ENCODE data around the gene NANOS1.

The NANOS1 gene

GRCh38 chr10:119079599-119080520 lies 50.3 kb downstream of the NANOS1 start:
- no peak for TF ChIP-seq CTCF (IDR thresholded peaks at IDR 0.05)
- Histone ChIP-seq H3K36me3 (no peaks in the 10 kb centered on the region), H3K27ac (peak overlapping the region; percentile 90), H3K9me3 (no peaks in the 10 kb centered on the region), H3K4me1 (ENCODE audit: control insufficient read depth in 1 of 2, insufficient read depth in 1 of 2, low read depth in 1 of 2, low read length in 1 of 2) (peaks cover 40 to 46% of the 10 kb centered on the region in 2 experiments), H3K4me3 (ENCODE audit: low read depth in 1 of 2, low read length in 1 of 2) (peak overlapping the region; percentile 89 to 96), H3K27me3 (no peaks in the 10 kb centered on the region)

GRCh38 chr10:119080521-119081259 lies 51.2 kb downstream of the NANOS1 start, which contains the start of gene EIF3A:
Gene EIF3A (minus strand): TSS chr10:119080817. CDS start chr10:119080676, 141 bp downstream.
- Histone ChIP-seq H3K27me3 (no peaks in the 10 kb centered on the region), H3K36me3 (no peaks in the 10 kb centered on the region), H3K27ac (peak within 1 kb of the TSS; percentile 90), H3K4me1 (ENCODE audit: control insufficient read depth in 1 of 2, insufficient read depth in 1 of 2, low read depth in 1 of 2, low read length in 1 of 2) (peaks cover 40 to 46% of the 10 kb centered on the region in 2 experiments), H3K9me3 (no peaks in the 10 kb centered on the region), H3K4me3 (ENCODE audit: low read depth in 1 of 2, low read length in 1 of 2) (peak within 1 kb of the TSS; percentile 89 to 96)
- TF ChIP-seq CTCF (IDR thresholded peaks at IDR 0.05), result peak; percentile 59
